K562 (cell line): ENCODE data around the gene GPR176. TPM values are rescaled to one million over a fixed set of nuclear protein-coding genes. Genes with fewer than 3 reads are reported as not detected.
A peak's percentile ranks its signal among the peaks of the same experiment; 100 is the strongest.

Source experiments
- ARHGAP35 ChIP-seq: fragments of 450-650 bp; IDR thresholded peaks from 2 replicates; pipeline ENCODE4 v1.6.1; 2018; ENCODE audit not compliant: partially characterized antibody
- ESRRA ChIP-seq: fragments of 450-650 bp; IDR thresholded peaks from 2 replicates; pipeline ENCODE4 v1.6.1; 2014; ENCODE audit warnings: low read depth, mild to moderate bottlenecking, moderate library complexity, borderline replicate concordance
- ETV5 ChIP-seq: sonication (generic); formaldehyde crosslinking; IDR thresholded peaks from 2 replicates; pipeline ENCODE4 v1.4.0; 2020; ENCODE audit warnings: low read depth, mild to moderate bottlenecking, missing genetic modification reagents
- ILF3 ChIP-seq: fragments of 450-650 bp; IDR thresholded peaks from 2 replicates; pipeline ENCODE4 v1.6.1; 2018; ENCODE audit warnings: antibody characterized with exemption, mild to moderate bottlenecking, moderate library complexity, borderline replicate concordance
- MAFG ChIP-seq: fragments of 450-650 bp; conservative IDR thresholded peaks from 2 replicates; pipeline ENCODE4 v1.6.1; 2016; ENCODE audit warnings: missing genetic modification characterization, missing compliant biosample characterization
- MIER1 ChIP-seq: fragments of 450-650 bp; IDR thresholded peaks from 2 replicates; pipeline ENCODE4 v1.6.1; 2016; ENCODE audit warnings: antibody characterized with exemption, mild to moderate bottlenecking, low read depth
- RAD21 ChIP-seq, 2 experiments: fragments of 250-450 bp in 1 of 2; fragments of 450-650 bp in 1 of 2; sonication (Bioruptor Pico) in 1 of 2; formaldehyde crosslinking in 1 of 2; IDR thresholded peaks in 1 of 2; conservative IDR thresholded peaks in 1 of 2; 2 replicates each; pipeline versions ENCODE4 v1.4.0 to v1.8.0; 2020 to 2022; ENCODE audit warnings: mild to moderate bottlenecking in 2 of 2, moderate library complexity in 1 of 2
- RUNX1 ChIP-seq: sonication (generic); IDR thresholded peaks from 2 replicates; pipeline ENCODE4 v1.6.1; 2016; ENCODE audit warnings: antibody characterized with exemption, low read depth
- TAF7 ChIP-seq: fragments of 450-650 bp; IDR thresholded peaks from 2 replicates; pipeline ENCODE4 v1.6.1; 2016; ENCODE audit warnings: missing genetic modification characterization, missing compliant biosample characterization
- TFAM ChIP-seq: fragments of 250-450 bp; sonication (Bioruptor Pico); conservative IDR thresholded peaks from 2 replicates; pipeline ENCODE4 v1.5.0; 2021; ENCODE audit warnings: mild to moderate bottlenecking, moderate library complexity
- ZNF551 ChIP-seq: fragments of 250-450 bp; sonication (Bioruptor Pico); IDR thresholded peaks from 2 replicates; pipeline ENCODE4 v1.5.0; 2021; ENCODE audit warnings: mild to moderate bottlenecking, moderate library complexity
- polyA plus RNA-seq, 8 experiments: library from polyadenylated mRNA; depleted of rRNA in 4 of 8; stranded (reverse) in 5 of 8; unstranded in 3 of 8; fragments of >200 nt; fragmentation: Nextera tagmentation in 2 of 8; fragmentation: Illumina TruSeq in 1 of 8; extraction: Ambion mirVana in 2 of 8; extraction: Trizol in 1 of 8; gene quantifications; 2 replicates each; pipeline versions ENCODE4 v1.2.1 to v1.2.3, GENCODE V29; 2011 to 2014; ENCODE audit warnings: inconsistent platforms in 1 of 8, missing spikeins in 1 of 8
- total RNA-seq, 7 experiments: library from RNA; depleted of rRNA in 6 of 7; stranded (reverse); fragments of >200 nt in 6 of 7; fragmentation: Illumina TruSeq in 2 of 7; extraction: Trizol in 2 of 7; gene quantifications; 2 replicates each; pipeline versions ENCODE4 v1.2.1 to v1.2.3, GENCODE V29; 2011 to 2021; ENCODE audit warnings: low replicate concordance in 1 of 7
- TF ChIP-seq, protein P1 (sequence below), 2 experiments: fragments of 450-650 bp; formaldehyde crosslinking in 1 of 2; IDR thresholded peaks; 2 replicates each; pipeline versions ENCODE4 v1.4.0 to v1.6.1; 2014 to 2020; ENCODE audit warnings: mild to moderate bottlenecking in 2 of 2, borderline replicate concordance in 1 of 2, low read depth in 1 of 2
- TF ChIP-seq, protein P2 (sequence below): sonication (generic); formaldehyde crosslinking; IDR thresholded peaks from 2 replicates; pipeline ENCODE4 v1.5.0; 2020; ENCODE audit warnings: missing genetic modification reagents
- TF ChIP-seq, protein P3 (sequence below): sonication (generic); formaldehyde crosslinking; IDR thresholded peaks from 2 replicates; pipeline ENCODE4 v1.8.0; 2023; ENCODE audit warnings: mild to moderate bottlenecking, missing genetic modification reagents

The GPR176 gene
- total and polyA plus RNA-seq, 9 of the 15 experiments (the other 6 are each of a cell fraction or from before 2014, with no cell fraction given) = 0.03 to 1.2 (median 0.76) TPM

DNA sequence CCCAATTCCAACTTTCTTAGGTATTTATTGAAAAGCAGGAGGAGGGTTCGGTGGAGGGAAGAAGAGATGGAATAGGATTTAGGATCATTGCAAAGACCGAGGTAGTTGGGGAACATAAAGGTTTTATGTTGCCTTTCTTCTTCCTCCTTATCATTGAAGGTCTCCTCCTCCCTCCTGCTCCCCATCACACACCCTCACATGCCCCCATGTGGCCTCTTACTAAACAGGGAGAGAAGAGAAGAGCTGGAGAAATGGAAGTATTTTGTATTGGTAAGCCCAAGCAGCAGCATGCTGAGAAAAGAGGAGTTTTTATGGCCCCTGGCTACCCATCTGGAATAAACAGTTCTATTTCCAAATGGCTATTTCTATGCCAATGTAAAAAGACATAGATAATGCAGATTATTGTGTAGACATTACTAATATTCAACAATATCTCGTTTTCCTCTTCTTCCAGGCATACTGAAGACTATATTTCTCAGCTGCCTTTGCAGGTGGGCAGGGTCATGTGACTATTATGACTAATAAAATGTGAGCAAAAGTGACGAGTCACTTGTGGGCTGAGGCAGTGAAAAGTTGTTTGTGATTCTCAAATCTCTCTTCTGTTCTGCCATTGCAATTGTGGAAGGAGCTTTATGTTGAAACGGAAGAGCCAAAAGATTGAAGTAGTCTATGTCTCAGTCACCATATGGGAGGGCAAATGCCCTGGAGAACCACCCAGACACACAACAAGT is 5.2 kb upstream of the GPR176 start (continued):
- TF ChIP-seq ZNF551 (CRISPR knock-in tag) (no peak), ILF3 (no peak), TFAM (CRISPR knock-in tag) (no peak), ETV5 (CRISPR knock-in tag) (no peak), TAF7 (tag) (no peak), ARHGAP35 (no peak), MAFG (tag) (peak; percentile 60), RUNX1 (no peak), MIER1 (no peak), RAD21 (CRISPR knock-in tag; conservative IDR thresholded peaks at IDR 0.05 in 1 of 2, IDR thresholded peaks at IDR 0.05 in 1 of 2) (peak; percentile 66 to 78), ESRRA (0 out of 2 replicates have a peak, but pooled peaks have one; percentile 11)
- TF ChIP-seq, protein P1, sequence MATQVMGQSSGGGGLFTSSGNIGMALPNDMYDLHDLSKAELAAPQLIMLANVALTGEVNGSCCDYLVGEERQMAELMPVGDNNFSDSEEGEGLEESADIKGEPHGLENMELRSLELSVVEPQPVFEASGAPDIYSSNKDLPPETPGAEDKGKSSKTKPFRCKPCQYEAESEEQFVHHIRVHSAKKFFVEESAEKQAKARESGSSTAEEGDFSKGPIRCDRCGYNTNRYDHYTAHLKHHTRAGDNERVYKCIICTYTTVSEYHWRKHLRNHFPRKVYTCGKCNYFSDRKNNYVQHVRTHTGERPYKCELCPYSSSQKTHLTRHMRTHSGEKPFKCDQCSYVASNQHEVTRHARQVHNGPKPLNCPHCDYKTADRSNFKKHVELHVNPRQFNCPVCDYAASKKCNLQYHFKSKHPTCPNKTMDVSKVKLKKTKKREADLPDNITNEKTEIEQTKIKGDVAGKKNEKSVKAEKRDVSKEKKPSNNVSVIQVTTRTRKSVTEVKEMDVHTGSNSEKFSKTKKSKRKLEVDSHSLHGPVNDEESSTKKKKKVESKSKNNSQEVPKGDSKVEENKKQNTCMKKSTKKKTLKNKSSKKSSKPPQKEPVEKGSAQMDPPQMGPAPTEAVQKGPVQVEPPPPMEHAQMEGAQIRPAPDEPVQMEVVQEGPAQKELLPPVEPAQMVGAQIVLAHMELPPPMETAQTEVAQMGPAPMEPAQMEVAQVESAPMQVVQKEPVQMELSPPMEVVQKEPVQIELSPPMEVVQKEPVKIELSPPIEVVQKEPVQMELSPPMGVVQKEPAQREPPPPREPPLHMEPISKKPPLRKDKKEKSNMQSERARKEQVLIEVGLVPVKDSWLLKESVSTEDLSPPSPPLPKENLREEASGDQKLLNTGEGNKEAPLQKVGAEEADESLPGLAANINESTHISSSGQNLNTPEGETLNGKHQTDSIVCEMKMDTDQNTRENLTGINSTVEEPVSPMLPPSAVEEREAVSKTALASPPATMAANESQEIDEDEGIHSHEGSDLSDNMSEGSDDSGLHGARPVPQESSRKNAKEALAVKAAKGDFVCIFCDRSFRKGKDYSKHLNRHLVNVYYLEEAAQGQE (IDR thresholded peaks at IDR 0.05; ENCODE audit: borderline replicate concordance) = peak; percentile 39; the same call in 1 of the 2 replicates
- TF ChIP-seq, protein P1 (CRISPR knock-in tag; IDR thresholded peaks at IDR 0.05; ENCODE audit: low read depth) = no peak
- TF ChIP-seq, protein P2, sequence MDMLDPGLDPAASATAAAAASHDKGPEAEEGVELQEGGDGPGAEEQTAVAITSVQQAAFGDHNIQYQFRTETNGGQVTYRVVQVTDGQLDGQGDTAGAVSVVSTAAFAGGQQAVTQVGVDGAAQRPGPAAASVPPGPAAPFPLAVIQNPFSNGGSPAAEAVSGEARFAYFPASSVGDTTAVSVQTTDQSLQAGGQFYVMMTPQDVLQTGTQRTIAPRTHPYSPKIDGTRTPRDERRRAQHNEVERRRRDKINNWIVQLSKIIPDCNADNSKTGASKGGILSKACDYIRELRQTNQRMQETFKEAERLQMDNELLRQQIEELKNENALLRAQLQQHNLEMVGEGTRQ (CRISPR knock-in tag) = peak; percentile 58
- TF ChIP-seq, protein P3, sequence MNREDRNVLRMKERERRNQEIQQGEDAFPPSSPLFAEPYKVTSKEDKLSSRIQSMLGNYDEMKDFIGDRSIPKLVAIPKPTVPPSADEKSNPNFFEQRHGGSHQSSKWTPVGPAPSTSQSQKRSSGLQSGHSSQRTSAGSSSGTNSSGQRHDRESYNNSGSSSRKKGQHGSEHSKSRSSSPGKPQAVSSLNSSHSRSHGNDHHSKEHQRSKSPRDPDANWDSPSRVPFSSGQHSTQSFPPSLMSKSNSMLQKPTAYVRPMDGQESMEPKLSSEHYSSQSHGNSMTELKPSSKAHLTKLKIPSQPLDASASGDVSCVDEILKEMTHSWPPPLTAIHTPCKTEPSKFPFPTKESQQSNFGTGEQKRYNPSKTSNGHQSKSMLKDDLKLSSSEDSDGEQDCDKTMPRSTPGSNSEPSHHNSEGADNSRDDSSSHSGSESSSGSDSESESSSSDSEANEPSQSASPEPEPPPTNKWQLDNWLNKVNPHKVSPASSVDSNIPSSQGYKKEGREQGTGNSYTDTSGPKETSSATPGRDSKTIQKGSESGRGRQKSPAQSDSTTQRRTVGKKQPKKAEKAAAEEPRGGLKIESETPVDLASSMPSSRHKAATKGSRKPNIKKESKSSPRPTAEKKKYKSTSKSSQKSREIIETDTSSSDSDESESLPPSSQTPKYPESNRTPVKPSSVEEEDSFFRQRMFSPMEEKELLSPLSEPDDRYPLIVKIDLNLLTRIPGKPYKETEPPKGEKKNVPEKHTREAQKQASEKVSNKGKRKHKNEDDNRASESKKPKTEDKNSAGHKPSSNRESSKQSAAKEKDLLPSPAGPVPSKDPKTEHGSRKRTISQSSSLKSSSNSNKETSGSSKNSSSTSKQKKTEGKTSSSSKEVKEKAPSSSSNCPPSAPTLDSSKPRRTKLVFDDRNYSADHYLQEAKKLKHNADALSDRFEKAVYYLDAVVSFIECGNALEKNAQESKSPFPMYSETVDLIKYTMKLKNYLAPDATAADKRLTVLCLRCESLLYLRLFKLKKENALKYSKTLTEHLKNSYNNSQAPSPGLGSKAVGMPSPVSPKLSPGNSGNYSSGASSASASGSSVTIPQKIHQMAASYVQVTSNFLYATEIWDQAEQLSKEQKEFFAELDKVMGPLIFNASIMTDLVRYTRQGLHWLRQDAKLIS (CRISPR knock-in tag) = no peak
